ENCODE results near the gene CD2. TPM values are rescaled to one million over a fixed set of nuclear protein-coding genes. Genes with fewer than 3 reads are reported as not detected.

CD2 gene
- total RNA-seq, 1 donor from 2014 or later, result 0.51 TPM

GRCh38 chr1:116725798-116726197 is 28.4 kb upstream of the CD2 start:
- intact Hi-C loops (cut with DNase I), result no loop called here
- ATAC-seq (ENCODE audit: poor library complexity) (peak; percentile 18), DNase-seq (no peak)

DNA sequence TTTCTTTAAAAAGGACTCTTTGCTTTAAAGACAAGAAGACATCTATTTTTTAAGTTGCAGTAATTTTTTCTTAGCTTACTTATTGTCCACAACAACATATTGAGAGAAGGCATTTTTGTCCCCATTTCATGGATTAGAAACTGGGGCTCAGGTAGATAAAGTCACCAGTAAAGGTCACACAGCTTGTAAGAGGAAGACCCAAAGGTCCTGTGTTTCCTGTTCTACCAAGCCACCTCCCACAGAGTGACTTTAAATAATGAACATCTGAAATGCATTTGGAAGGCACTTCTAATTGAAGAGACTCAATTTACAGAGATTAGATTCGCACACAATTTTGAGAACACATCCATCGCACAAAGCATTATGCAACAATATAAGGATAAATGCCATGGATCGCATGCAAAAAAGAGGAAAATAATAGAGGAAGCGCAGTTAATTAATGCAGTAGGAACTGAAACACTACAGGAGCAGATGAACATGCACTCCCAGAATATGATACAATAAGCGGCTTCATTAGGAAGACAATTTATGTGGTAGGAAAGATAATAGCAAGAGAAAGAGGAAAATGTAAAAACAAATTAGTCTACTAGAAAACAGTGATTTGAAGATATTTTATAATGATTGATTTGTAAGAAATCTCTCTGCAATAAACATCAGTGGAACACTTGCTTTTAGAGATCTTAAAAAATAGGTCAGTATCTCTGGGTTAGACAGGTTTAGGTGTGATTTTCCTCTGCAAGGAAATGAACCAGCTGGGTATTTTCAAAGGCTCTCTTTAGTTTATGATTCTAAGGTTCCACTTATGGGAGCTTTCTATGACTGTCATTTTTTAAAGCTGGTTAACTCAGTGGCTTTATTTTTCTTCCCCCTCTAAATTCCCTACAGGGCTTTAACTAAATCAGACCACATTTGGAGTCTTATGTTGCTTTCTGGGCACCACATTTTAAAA is 27.1 kb upstream of the CD2 start:
- no peak for ATAC-seq (ENCODE audit: poor library complexity)
- intact Hi-C loops (cut with DNase I), result no loop called here
- DNase-seq, result no peak

- no peak for DNase-seq
- intact Hi-C loops (cut with DNase I), result no loop called here
Observed at GRCh38 chr1:116731439-116731838, 22.8 kb upstream of the CD2 start.

GRCh38 chr1:116732726-116733125 is 21.5 kb upstream of the CD2 start:
- DNase-seq (no peak), ATAC-seq (ENCODE audit: poor library complexity) (no peak)
- intact Hi-C loops (cut with DNase I), result no loop called here

More at GRCh38 chr1:116731439-116731838, 22.8 kb upstream of the CD2 start:
- ATAC-seq (ENCODE audit: poor library complexity), result no peak

DNA sequence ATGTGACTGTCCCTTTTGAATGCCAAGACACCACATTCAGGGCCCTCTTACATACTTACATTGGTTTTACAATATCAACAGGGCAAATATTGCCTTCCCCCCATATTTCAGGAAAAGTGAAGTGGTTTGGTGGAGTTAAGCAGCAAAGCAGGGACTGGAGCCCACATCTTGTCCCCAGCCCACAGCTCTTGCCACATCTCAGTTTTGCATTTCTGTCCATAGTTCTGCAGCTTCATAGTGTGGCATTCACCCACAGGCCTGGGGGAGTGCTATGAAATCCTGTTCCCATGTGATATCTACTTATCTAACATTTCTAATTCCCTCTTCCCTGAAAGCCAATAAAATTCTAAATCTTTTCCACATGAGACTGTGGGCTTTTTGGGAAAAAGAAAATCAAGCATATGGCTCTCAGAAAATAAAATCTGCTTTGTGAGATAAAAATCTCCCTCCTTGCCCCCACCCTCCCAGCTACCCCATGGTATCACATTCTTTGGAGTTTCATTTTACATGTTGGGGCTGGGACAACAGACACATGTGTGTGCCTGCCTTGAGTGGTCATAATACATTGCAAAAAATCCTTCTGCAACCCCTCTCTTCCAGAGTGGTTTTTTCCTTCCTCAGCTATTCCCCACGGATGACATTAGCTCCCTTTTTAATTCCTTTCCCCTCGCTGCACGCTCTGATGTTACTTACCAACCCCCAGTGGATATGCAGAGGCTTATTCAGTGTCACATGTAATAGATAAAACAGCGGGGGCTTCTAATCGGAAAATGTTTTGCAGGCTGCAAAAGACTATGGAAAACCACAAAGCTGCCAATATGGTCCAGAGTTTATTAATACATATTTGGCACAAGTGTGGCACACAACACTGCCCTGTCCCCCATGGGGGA is 20.5 kb upstream of the CD2 start:
- no peak for DNase-seq
- intact Hi-C loops (cut with DNase I), result no loop called here
- no peak for ATAC-seq (ENCODE audit: poor library complexity)

GRCh38 chr1:116735246-116735645 is 19.0 kb upstream of the CD2 start:
- no peak for DNase-seq
- no peak for ATAC-seq (ENCODE audit: poor library complexity)
- intact Hi-C loops (cut with DNase I), result loop anchor here (5.0 kb wide), 1 partner anchor 317 kb away; no protein-coding TSS in a partner anchor

DNA sequence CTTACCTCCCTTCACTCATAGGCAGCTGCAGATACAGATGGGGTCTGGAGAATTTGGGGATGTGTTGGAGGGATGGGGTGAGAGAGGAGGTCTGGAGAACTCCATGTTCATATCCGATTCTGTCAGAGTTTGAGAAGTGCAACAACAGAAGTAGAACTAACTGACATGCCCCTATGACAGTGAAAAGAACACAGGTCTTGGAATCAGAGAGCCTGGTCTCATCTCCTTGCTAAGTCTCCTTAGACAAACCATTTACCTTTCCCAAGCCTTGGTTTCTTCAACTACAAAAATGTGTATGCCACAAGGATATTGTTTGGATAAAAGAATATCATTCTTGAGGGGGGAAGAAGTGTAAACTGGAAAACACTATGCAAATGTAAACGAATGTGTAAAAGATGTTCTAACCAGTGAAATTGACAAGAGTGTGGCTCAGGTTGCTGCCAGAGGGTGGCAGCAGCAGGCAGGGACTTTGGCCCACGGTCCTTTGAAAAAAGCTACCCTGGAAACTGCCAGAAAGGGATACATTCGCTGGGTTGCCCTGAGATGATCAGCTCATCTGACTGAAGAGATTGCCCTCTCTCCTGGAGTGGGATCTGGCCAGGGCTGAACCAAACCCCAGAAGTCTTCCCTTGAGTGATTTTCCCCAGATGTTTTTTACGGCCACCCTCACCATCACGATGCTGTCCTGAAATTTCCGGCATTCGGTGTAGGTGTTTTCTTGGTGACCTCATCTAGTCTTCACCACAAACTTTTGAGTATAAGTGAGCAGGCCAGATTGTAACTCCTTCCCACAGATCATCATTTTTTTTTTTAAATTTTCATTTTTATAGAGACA is 17.0 kb upstream of the CD2 start:
- peak; percentile 62 for DNase-seq
- peak; percentile 82 for ATAC-seq (ENCODE audit: poor library complexity)
- intact Hi-C loops (cut with DNase I), result loop anchor here (5.0 kb wide), 1 partner anchor 315 kb away; no protein-coding TSS in a partner anchor

- intact Hi-C loops (cut with DNase I), result loop anchor here (5.0 kb wide), 1 partner anchor 314 kb away; no protein-coding TSS in a partner anchor
- DNase-seq (no peak), ATAC-seq (ENCODE audit: poor library complexity) (no peak)
Observed at GRCh38 chr1:116737855-116738321, 16.3 kb upstream of the CD2 start.

- DNase-seq (no peak), ATAC-seq (ENCODE audit: poor library complexity) (no peak)
- intact Hi-C loops (cut with DNase I), result loop anchor here (5.0 kb wide), 1 partner anchor 313 kb away; no protein-coding TSS in a partner anchor
Observed at GRCh38 chr1:116738673-116739370, 15.4 kb upstream of the CD2 start.

DNA sequence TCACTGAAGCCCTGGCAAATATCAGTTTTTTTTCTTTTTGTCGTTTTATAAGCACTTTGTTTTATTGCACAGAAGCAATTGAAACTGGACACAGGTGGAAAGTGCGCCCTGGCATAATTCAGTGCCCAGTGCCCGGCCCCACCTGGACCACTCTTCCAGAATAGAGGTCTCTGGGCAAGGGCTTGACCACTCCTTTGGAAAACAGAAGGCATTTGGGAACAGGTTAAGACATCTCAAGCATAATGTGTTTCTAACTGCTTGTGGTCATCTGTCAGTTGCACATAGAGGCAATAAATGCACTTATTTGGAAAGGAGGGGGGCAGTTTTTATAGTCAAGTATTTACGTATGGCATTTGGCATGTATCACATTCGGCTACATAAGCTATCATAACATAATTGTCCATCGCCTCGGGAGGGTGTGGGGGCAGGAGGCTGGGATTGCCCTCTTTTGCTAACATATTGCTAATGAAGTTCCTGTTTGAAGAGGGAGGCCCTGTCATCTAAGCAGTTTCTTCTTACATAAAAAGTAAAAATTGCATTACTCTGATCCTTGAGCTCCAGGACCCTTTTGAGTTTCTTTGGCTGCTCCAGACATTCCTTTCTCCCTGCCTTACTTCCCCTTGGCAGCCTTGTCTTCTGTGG is 14.7 kb upstream of the CD2 start:
- no peak for ATAC-seq (ENCODE audit: poor library complexity)

DNA sequence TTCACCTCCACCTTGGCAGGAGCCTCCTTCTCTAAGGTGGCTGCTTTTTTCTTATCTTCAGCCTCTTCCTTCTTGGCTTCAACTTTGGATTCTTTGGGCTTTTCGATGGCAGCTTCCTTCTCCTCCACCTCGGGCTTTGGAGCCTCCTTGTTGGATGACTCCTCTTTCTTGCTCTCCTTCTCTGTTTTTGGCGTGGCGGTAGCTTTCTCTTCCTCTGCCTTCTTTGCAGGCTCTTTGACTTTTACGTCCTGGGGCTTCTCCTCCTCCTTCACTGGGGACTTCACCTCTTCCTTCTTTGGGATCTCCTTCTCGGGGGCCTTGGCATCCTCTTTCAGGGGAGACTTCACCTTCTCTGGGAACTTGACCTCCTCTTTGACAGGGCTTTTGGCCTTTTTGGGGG is 13.9 kb upstream of the CD2 start:
- intact Hi-C loops (cut with DNase I), result no loop called here
- ATAC-seq (ENCODE audit: poor library complexity) (no peak), DNase-seq (no peak)

More for the DNA sequence above, 14.7 kb upstream of the CD2 start:
- intact Hi-C loops (cut with DNase I), result loop anchor here (5.0 kb wide), 1 partner anchor 313 kb away; no protein-coding TSS in a partner anchor
- no peak for DNase-seq

GRCh38 chr1:116740746-116741145 is 13.5 kb upstream of the CD2 start:
- no peak for DNase-seq
- intact Hi-C loops (cut with DNase I), result no loop called here
- ATAC-seq (ENCODE audit: poor library complexity), result no peak

GRCh38 chr1:116741836-116742565 is 12.2 kb upstream of the CD2 start:
- DNase-seq, result no peak

GRCh38 chr1:116743535-116743934 is 10.7 kb upstream of the CD2 start:
- intact Hi-C loops (cut with DNase I), result no loop called here
- DNase-seq (no peak), ATAC-seq (ENCODE audit: poor library complexity) (no peak)

More at GRCh38 chr1:116741836-116742565, 12.2 kb upstream of the CD2 start:
- intact Hi-C loops (cut with DNase I), result no loop called here
- ATAC-seq (ENCODE audit: poor library complexity), result no peak

DNA sequence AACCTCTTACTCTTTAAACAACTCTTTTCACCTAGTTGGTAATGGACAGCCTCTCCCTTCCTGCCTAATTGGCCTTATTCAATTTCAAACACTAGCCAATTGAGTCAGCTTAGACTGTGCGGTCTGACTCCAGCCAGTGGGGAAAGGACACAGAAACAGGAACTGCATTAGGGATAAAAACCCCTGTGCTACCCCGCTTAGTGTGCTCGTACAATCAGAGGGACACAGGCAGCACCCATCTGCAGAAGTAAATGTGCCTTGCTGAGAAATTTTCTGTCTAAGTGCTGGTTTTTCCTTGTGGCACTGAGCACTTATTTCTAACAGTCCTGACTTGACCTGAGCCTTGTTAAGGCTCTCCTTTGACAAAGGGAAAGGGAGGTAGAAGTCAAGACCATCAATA is 6.0 kb upstream of the CD2 start:
- ATAC-seq (ENCODE audit: poor library complexity) (no peak), DNase-seq (no peak)
- intact Hi-C loops (cut with DNase I), result no loop called here

DNA sequence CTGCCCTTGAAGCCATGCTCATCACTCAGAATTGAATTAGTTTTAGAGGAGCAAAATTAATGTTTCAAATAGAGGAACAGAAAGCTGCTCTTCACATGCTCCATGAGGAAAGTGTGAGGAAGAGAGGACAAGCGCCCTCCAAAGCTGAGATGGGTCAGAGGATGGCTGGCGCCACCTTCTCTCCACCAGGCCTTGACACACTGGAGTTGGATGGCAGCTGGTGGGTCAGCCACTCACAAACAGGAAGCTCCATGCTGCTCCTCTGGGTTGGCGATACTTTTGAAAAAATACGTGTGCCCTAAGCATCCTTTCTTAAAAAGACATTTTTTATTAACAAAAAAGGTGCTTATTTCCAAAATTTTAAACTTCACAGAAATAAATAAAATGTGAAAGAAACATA is 3.1 kb upstream of the CD2 start:
- intact Hi-C loops (cut with DNase I), result no loop called here
- ATAC-seq (ENCODE audit: poor library complexity) (no peak), DNase-seq (no peak)

GRCh38 chr1:116751621-116752020 is 2.6 kb upstream of the CD2 start:
- DNase-seq (no peak), ATAC-seq (ENCODE audit: poor library complexity) (no peak)
- intact Hi-C loops (cut with DNase I), result no loop called here

Measured in Right ventricle myocardium superior (tissue), 1 donor.